Fibroblast of mammary gland (primary cell): Measurements from ENCODE around the gene SYNPR.

Source experiments
- DNase-seq: peaks from one replicate; pipeline ENCODE4 v3.0.0-alpha.2; 2010; ENCODE audit warnings: low read depth
- H3K4me3 ChIP-seq: 2 replicates; pipeline ENCODE4 v1.5.1; 2011; ENCODE audit warnings: low read depth, mild to moderate bottlenecking, low read length, moderate library complexity; ENCODE audit not compliant: control insufficient read depth
- TF ChIP-seq, protein P1 (sequence below): conservative IDR thresholded peaks from 2 replicates; pipeline ENCODE4 v1.5.1; 2011; ENCODE audit warnings: low read depth, low read length, inconsistent platforms; ENCODE audit not compliant: control insufficient read depth, insufficient read depth

SYNPR gene

DNA sequence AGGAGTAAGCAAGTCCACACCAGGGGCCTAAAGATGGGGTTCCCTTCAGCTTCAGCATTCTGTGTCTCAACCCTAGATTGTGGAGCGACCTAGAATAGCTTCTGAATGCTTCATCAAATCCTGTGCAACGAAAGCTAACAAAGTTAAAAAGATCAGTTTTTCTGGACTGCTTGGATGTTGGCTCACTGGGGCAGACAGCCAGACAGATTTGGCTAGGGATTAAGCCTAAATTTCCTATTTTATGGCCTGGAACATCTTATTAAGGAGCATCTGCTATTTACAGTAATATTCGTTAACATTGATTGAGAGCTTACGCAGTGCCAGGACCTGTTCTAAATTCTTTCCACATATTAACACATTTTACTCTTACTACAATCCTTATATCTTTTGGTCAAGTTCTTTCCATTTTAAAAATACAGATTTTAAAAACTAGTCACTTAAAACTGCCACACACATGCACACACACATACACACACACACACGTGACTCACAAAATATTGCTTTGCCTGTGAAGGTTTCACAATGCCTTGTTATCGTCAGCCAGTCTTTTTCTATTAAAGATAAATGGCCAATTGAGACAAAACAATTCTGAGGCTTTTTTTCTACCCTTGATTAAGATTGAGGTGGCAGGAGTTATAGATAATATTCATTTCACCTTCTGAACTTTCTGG lies 201.0 kb downstream of the SYNPR start:
- no peak overlapping the region for H3K4me3 ChIP-seq
- DNase-seq, result peak; percentile 57
- TF ChIP-seq, protein P1, sequence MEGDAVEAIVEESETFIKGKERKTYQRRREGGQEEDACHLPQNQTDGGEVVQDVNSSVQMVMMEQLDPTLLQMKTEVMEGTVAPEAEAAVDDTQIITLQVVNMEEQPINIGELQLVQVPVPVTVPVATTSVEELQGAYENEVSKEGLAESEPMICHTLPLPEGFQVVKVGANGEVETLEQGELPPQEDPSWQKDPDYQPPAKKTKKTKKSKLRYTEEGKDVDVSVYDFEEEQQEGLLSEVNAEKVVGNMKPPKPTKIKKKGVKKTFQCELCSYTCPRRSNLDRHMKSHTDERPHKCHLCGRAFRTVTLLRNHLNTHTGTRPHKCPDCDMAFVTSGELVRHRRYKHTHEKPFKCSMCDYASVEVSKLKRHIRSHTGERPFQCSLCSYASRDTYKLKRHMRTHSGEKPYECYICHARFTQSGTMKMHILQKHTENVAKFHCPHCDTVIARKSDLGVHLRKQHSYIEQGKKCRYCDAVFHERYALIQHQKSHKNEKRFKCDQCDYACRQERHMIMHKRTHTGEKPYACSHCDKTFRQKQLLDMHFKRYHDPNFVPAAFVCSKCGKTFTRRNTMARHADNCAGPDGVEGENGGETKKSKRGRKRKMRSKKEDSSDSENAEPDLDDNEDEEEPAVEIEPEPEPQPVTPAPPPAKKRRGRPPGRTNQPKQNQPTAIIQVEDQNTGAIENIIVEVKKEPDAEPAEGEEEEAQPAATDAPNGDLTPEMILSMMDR, result no peak

DNA sequence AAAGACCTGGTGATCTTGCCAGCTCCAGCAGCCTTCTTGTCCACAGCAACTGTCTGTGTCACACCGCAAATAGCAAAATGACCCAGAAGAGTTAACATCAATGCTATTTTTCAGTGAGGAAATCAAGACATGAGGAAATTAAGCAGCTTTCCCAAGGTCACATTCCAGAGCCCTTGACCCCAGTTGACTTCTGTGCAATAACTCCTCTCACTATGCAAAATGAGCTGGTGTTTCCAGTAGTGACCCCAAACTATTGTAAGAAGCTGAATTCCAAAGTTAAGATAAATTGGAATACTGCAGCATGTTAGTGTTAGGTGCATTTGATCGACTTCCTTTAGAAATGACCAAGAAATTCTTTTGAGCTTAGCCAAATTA lies 201.5 kb downstream of the SYNPR start:
- TF ChIP-seq, protein P1, result no peak
- no peak overlapping the region for H3K4me3 ChIP-seq
- peak; percentile 10 for DNase-seq

DNA sequence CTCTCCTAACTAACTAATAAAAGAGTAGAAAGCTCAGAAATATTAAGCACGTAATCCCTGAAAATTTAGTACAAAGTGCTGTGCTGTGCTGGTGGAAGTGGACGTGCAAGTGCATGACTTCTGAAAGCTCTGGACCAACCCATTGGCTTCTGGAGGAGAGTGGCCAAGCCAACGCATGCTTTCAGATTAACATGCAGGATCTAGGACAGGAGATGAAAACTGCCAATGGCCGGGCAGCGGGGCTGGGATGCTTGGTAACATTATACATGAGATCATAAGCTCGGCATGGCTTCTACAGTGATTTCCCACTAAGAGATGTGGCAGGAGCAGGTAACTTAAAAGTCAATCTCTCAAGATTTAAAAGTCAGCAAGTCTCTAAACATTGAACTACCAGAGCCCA lies 203.5 kb downstream of the SYNPR start:
- no peak overlapping the region for H3K4me3 ChIP-seq
- TF ChIP-seq, protein P1, result no peak
- no peak for DNase-seq

DNA sequence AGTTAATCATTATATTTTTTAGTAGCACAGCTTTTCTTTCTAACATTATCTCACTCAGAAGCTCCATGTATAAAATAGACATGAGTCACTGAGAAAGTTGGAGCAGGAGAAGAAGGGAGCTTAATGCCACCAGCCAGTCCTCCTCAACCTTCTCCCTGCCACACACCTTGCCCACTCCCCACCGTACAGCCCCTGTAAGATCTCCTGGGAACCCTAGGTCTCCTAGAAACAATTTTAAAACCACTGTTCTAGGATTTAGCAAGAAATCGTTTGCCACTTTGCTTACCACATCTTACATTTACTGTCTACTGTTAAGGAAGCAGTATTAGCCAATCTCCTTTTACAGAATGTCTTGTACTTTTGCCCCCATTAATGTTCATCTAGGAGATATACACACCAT lies 204.2 kb downstream of the SYNPR start:
- TF ChIP-seq, protein P1, result no peak
- H3K4me3 ChIP-seq, result no peak overlapping the region
- DNase-seq, result no peak

DNA sequence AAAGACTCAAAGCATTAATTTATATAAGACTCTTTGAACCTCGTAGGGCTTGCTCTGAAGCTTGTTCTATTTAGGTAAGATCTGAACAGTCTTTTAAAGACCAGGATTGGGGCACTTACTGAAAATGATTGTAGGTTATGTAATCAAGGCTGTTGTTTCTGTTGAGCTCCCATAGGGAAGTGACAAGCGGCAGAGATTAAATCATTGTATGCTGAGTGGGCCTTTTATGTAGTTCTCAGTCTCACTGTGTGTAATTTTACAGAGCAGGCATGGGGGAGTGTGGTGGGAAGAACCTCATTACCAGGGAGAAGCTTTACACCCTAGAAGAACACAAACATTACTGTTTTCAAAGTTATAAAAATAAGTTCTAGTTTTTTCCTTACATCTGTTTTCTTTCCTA lies 214.4 kb downstream of the SYNPR start:
- DNase-seq, result no peak
- TF ChIP-seq, protein P1, result no peak
- no peak overlapping the region for H3K4me3 ChIP-seq

DNA sequence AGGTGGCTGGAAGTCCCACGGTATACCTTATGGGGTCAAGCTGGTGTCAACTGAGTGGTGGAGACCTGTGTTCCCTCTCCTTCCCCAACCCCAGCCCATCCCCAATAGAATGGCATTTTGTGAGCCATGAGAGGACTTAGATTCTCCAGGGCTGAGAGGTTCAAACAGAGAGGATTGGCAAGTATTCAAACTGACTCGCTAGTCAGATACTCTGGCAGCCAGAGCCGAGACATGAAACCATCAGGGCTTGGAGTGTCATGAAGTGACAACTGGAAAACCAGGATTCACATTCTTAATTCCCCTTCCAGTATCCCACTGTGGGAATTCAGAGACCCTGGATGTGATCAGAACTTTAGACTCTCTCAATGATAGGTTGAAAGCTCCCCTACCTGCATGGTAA lies 215.0 kb downstream of the SYNPR start:
- DNase-seq, result peak; percentile 12
- no peak overlapping the region for H3K4me3 ChIP-seq
- TF ChIP-seq, protein P1, result no peak

DNA sequence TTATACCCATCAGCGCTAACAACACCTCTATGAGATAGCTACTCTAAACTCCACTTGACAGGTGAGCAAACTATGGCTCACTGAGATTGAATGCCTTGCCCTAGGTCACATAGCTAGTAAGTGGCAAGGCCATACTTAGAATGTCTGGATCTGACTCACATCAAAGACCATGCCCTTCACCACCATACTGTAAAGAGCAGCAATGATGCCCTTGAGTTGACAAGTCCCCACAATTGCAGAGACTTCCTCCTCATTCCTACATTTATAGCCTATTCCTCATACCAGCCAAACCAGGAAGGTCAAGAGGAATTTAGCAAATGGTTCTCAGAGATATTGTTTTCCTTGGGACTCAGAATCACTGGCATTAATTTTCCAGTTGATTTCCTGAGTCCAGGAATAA lies 216.5 kb downstream of the SYNPR start:
- DNase-seq, result no peak
- TF ChIP-seq, protein P1, result no peak
- H3K4me3 ChIP-seq, result no peak overlapping the region
